Measurements from ENCODE around the gene SH3RF3. TPM values are rescaled to one million over a fixed set of nuclear protein-coding genes. Genes with fewer than 3 reads are reported as not detected.

Gene SH3RF3
- total and polyA plus RNA-seq, 2 of the 13 experiments (the other 11 are each of a cell fraction or from before 2014, with no cell fraction given), result 0.04 TPM; not detected in 1

DNA sequence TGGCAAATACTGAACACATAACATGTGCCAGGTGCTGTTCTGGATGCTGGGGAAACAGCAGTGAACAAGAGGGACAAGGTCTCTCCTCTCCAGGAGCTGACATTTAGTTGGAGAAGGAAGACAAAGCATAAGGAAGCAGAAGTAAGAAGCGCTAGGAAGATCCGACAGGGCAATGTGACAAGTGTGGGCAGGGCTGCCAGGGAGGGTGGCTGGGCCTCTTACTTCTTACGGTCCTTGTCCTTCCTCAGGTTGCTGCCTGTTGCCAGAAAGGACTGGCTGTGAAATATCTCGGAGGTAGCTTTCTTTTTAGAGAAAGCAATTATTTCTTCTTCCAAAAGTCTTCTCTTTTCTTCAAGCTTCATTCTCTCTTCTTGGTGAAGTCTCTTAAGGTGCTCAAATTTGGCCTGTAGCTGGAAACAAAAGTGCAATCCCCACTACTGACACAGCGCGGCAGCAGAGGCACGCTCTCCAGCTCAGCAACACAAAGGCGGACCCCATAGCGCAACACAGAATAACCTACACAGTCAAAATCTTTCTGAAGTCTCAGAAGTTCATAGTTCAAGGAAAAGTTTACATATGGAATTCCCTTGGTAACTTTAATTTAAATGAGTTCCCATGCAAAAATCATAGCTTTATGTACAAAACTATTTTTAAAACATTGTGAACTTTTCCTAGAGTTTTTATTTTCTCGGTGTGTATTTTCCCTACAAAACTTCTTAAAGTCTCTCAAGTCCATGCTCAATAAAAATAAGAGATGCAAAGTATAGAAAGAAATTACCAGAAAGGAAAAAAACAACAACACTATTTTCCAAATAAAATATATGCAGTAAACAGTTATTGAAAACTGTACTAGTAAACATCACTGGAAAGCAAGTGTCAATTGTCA, 417.1 kb downstream of the SH3RF3 start (continued):
- TF ChIP-seq, protein P1, sequence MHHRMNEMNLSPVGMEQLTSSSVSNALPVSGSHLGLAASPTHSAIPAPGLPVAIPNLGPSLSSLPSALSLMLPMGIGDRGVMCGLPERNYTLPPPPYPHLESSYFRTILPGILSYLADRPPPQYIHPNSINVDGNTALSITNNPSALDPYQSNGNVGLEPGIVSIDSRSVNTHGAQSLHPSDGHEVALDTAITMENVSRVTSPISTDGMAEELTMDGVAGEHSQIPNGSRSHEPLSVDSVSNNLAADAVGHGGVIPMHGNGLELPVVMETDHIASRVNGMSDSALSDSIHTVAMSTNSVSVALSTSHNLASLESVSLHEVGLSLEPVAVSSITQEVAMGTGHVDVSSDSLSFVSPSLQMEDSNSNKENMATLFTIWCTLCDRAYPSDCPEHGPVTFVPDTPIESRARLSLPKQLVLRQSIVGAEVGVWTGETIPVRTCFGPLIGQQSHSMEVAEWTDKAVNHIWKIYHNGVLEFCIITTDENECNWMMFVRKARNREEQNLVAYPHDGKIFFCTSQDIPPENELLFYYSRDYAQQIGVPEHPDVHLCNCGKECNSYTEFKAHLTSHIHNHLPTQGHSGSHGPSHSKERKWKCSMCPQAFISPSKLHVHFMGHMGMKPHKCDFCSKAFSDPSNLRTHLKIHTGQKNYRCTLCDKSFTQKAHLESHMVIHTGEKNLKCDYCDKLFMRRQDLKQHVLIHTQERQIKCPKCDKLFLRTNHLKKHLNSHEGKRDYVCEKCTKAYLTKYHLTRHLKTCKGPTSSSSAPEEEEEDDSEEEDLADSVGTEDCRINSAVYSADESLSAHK (CRISPR knock-in tag; IDR thresholded peaks at IDR 0.05; ENCODE audit: borderline replicate concordance), result no peak
- no peak for TF ChIP-seq ATF7-NPFF (CRISPR knock-in tag; IDR thresholded peaks at IDR 0.05; ENCODE audit: low read depth)
- TF ChIP-seq NR1H2 (CRISPR knock-in tag; IDR thresholded peaks at IDR 0.05; ENCODE audit: borderline replicate concordance, low read depth), result no peak
- TF ChIP-seq, protein P2, sequence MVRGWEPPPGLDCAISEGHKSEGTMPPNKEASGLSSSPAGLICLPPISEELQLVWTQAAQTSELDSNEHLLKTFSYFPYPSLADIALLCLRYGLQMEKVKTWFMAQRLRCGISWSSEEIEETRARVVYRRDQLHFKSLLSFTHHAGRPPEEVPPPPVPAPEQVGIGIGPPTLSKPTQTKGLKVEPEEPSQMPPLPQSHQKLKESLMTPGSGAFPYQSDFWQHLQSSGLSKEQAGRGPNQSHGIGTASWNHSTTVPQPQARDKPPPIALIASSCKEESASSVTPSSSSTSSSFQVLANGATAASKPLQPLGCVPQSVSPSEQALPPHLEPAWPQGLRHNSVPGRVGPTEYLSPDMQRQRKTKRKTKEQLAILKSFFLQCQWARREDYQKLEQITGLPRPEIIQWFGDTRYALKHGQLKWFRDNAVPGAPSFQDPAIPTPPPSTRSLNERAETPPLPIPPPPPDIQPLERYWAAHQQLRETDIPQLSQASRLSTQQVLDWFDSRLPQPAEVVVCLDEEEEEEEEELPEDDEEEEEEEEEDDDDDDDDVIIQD (CRISPR knock-in tag; IDR thresholded peaks at IDR 0.05; ENCODE audit: low read depth), result peak; percentile 60; the same call in 1 of the 2 replicates
- TF ChIP-seq, protein P3, sequence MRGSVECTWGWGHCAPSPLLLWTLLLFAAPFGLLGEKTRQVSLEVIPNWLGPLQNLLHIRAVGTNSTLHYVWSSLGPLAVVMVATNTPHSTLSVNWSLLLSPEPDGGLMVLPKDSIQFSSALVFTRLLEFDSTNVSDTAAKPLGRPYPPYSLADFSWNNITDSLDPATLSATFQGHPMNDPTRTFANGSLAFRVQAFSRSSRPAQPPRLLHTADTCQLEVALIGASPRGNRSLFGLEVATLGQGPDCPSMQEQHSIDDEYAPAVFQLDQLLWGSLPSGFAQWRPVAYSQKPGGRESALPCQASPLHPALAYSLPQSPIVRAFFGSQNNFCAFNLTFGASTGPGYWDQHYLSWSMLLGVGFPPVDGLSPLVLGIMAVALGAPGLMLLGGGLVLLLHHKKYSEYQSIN (CRISPR knock-in tag; IDR thresholded peaks at IDR 0.05; ENCODE audit: borderline replicate concordance), result no peak
- peak; percentile 21; the same call in 1 of the 2 replicates for TF ChIP-seq NR2C2 (CRISPR knock-in tag; IDR thresholded peaks at IDR 0.05; ENCODE audit: borderline replicate concordance)
- no peak for TF ChIP-seq ZSCAN30 (CRISPR knock-in tag; IDR thresholded peaks at IDR 0.05)
- no peak for TF ChIP-seq EEA1 (CRISPR knock-in tag; IDR thresholded peaks at IDR 0.05; ENCODE audit: borderline replicate concordance)
- TF ChIP-seq NKX3-1 (CRISPR knock-in tag; IDR thresholded peaks at IDR 0.05), result no peak
- TF ChIP-seq, protein P4, sequence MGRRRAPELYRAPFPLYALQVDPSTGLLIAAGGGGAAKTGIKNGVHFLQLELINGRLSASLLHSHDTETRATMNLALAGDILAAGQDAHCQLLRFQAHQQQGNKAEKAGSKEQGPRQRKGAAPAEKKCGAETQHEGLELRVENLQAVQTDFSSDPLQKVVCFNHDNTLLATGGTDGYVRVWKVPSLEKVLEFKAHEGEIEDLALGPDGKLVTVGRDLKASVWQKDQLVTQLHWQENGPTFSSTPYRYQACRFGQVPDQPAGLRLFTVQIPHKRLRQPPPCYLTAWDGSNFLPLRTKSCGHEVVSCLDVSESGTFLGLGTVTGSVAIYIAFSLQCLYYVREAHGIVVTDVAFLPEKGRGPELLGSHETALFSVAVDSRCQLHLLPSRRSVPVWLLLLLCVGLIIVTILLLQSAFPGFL (CRISPR knock-in tag; IDR thresholded peaks at IDR 0.05), result no peak
- no peak for TF ChIP-seq SRF (IDR thresholded peaks at IDR 0.05; ENCODE audit: low read depth, low read length)
- no peak for TF ChIP-seq SNAPC2 (CRISPR knock-in tag; IDR thresholded peaks at IDR 0.05)
- TF ChIP-seq, protein P5, sequence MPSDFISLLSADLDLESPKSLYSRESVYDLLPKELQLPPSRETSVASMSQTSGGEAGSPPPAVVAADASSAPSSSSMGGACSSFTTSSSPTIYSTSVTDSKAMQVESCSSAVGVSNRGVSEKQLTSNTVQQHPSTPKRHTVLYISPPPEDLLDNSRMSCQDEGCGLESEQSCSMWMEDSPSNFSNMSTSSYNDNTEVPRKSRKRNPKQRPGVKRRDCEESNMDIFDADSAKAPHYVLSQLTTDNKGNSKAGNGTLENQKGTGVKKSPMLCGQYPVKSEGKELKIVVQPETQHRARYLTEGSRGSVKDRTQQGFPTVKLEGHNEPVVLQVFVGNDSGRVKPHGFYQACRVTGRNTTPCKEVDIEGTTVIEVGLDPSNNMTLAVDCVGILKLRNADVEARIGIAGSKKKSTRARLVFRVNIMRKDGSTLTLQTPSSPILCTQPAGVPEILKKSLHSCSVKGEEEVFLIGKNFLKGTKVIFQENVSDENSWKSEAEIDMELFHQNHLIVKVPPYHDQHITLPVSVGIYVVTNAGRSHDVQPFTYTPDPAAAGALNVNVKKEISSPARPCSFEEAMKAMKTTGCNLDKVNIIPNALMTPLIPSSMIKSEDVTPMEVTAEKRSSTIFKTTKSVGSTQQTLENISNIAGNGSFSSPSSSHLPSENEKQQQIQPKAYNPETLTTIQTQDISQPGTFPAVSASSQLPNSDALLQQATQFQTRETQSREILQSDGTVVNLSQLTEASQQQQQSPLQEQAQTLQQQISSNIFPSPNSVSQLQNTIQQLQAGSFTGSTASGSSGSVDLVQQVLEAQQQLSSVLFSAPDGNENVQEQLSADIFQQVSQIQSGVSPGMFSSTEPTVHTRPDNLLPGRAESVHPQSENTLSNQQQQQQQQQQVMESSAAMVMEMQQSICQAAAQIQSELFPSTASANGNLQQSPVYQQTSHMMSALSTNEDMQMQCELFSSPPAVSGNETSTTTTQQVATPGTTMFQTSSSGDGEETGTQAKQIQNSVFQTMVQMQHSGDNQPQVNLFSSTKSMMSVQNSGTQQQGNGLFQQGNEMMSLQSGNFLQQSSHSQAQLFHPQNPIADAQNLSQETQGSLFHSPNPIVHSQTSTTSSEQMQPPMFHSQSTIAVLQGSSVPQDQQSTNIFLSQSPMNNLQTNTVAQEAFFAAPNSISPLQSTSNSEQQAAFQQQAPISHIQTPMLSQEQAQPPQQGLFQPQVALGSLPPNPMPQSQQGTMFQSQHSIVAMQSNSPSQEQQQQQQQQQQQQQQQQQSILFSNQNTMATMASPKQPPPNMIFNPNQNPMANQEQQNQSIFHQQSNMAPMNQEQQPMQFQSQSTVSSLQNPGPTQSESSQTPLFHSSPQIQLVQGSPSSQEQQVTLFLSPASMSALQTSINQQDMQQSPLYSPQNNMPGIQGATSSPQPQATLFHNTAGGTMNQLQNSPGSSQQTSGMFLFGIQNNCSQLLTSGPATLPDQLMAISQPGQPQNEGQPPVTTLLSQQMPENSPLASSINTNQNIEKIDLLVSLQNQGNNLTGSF (CRISPR knock-in tag; IDR thresholded peaks at IDR 0.05), result no peak
